ENCODE results near the gene PLCB1. TPM values are rescaled to one million over a fixed set of nuclear protein-coding genes. Genes with fewer than 3 reads are reported as not detected.
"Not testable (repeated sequence)": the region's sequence is repeated elsewhere in the genome, so short reads cannot be mapped to it uniquely, and the experiment has no call there.

PLCB1 gene
- total and polyA plus RNA-seq, 2 experiments from 2014 or later = 8.0 to 17.6 TPM

GRCh38 chr20:8809107-8809953 is 677.3 kb downstream of the PLCB1 start:
- H3K4me1 ChIP-seq (ENCODE audit: low read depth) = no peaks in the 10 kb centered on the region
- no peak overlapping the region for H3K4me3 ChIP-seq
- H3K27me3 ChIP-seq = no peaks in the 10 kb centered on the region
- H3K36me3 ChIP-seq = no peaks in the 10 kb centered on the region
- no peaks in the 10 kb centered on the region for H3K9me3 ChIP-seq (ENCODE audit: low read depth)
- DNase-seq (ENCODE audit: low read depth in 1 of 2, low spot score in 1 of 2) = no peak
- H3K27ac ChIP-seq = no peak overlapping the region
- TF ChIP-seq CTCF (IDR thresholded peaks at IDR 0.05; ENCODE audit: low read depth, low read length) = no peak

DNA sequence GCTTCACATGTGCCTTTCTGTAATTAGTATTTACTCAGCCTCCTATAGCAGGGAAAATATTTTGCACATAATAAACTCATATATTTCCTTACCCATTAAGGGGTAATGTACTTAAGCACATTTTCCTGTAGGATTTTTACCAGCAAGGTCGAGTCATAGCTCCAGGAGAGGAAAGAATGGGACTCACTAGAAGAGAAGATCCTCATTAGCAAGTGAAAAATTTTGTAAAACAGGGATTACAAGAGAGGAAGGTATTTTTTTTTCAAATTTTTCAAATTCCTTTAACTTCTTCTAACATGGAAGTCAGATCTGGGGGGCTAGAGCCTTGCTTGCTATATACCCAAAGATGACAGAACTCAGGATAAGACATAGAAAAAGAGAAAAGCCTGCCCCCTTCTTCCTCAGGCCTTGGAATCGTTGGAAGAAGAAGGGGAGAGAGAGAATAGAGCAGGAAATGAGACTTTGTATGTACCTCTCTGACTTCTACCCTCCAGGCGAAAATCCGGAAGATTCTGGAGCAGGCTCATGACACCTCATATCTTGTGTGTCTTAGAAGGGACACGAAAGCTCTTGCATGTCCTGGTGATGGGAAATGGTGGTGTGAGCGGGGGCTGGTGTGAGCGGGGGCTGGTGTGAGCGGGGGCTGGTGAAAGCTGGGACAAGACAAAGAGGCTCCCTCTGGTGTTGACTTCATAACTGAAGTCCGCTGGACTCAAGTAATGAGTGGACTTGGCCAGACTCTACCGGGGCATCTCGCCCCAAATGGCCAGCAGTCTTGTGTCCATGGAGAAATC is 679.9 kb downstream of the PLCB1 start:
- no peak overlapping the region for H3K27ac ChIP-seq
- no peaks in the 10 kb centered on the region for H3K9me3 ChIP-seq (ENCODE audit: low read depth)
- H3K36me3 ChIP-seq = no peaks in the 10 kb centered on the region
- DNase-seq (ENCODE audit: low read depth in 1 of 2, low spot score in 1 of 2) = no peak
- no peak overlapping the region for H3K4me3 ChIP-seq
- peaks cover 24% of the 10 kb centered on the region for H3K4me1 ChIP-seq (ENCODE audit: low read depth)
- H3K27me3 ChIP-seq = no peaks in the 10 kb centered on the region
- no peak for TF ChIP-seq CTCF (IDR thresholded peaks at IDR 0.05; ENCODE audit: low read depth, low read length)

- no peaks in the 10 kb centered on the region for H3K36me3 ChIP-seq
- no peaks in the 10 kb centered on the region for H3K9me3 ChIP-seq (ENCODE audit: low read depth)
- no peaks in the 10 kb centered on the region for H3K27me3 ChIP-seq
- H3K4me3 ChIP-seq = no peak overlapping the region
- no peak for DNase-seq (ENCODE audit: low read depth in 1 of 2, low spot score in 1 of 2)
- H3K4me1 ChIP-seq (ENCODE audit: low read depth) = peaks cover 32% of the 10 kb centered on the region
- no peak for TF ChIP-seq CTCF (IDR thresholded peaks at IDR 0.05; ENCODE audit: low read depth, low read length)
- H3K27ac ChIP-seq = no peak overlapping the region
Measured at GRCh38 chr20:8812817-8813216, 680.8 kb downstream of the PLCB1 start.

DNA sequence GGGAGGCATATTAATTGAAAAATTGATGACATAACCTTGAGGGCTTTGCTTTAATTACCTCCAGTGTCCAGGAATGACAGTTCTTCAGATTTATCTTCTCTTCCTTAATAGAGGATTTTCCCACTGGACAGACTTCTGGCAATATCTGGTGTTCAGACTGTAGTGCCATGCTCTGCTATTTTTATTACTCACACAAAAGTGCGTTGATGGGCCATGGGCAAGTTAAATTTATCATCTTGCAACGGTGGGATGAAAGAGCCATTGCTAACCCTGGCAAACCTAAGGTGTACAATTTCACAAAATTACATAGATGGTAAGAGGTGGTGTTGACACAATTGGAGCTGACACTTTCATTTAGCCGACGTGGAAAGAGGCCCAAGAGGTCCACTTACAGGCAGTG is 683.1 kb downstream of the PLCB1 start:
- no peak for TF ChIP-seq CTCF (IDR thresholded peaks at IDR 0.05; ENCODE audit: low read depth, low read length)
- DNase-seq (ENCODE audit: low read depth in 1 of 2, low spot score in 1 of 2) = peak in 1 of 2 donors; percentile 24
- Histone ChIP-seq H3K27ac (no peak overlapping the region), H3K4me1 (ENCODE audit: low read depth) (peaks cover 32% of the 10 kb centered on the region), H3K4me3 (no peak overlapping the region), H3K36me3 (no peaks in the 10 kb centered on the region), H3K9me3 (ENCODE audit: low read depth) (no peaks in the 10 kb centered on the region), H3K27me3 (no peaks in the 10 kb centered on the region)

DNA sequence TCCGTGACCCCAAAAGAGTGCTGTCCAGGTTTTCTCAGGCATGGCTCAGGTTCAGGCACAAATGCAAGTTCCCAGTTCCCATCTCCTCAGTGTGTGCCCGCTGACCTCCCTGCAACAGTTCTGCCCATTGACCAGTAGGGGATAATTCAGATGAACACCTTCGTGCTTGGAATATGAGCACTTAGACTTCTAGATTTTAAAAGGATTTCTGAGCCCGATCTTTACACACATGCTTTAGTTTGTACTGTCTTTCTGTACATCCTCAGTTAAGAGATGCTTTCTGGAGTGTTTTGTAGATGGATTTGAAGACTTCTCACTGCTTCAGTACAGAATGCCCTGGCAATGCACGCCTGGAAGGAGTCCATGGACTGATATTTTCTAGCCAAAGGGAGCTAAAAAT is 697.2 kb downstream of the PLCB1 start:
- peak; percentile 8 for TF ChIP-seq CTCF (IDR thresholded peaks at IDR 0.05; ENCODE audit: low read depth, low read length)
- Histone ChIP-seq H3K27me3 (no peaks in the 10 kb centered on the region), H3K4me1 (ENCODE audit: low read depth) (no peaks in the 10 kb centered on the region), H3K9me3 (ENCODE audit: low read depth) (no peaks in the 10 kb centered on the region), H3K4me3 (no peak overlapping the region), H3K27ac (no peak overlapping the region), H3K36me3 (no peaks in the 10 kb centered on the region)
- DNase-seq (ENCODE audit: low read depth in 1 of 2, low spot score in 1 of 2) = no peak

GRCh38 chr20:8834294-8834693 is 702.2 kb downstream of the PLCB1 start:
- H3K9me3 ChIP-seq (ENCODE audit: low read depth); H3K36me3 ChIP-seq; DNase-seq (ENCODE audit: low read depth in 1 of 2, low spot score in 1 of 2): not testable (repeated sequence)

More at GRCh38 chr20:8834294-8834693, 702.2 kb downstream of the PLCB1 start:
- H3K27me3 ChIP-seq; H3K4me1 ChIP-seq (ENCODE audit: low read depth); H3K4me3 ChIP-seq; H3K27ac ChIP-seq: not testable (repeated sequence)
